SHP77 (cell line): ENCODE results near the gene ARHGAP22.

Source experiments
- DNase-seq, 2 experiments: peaks; one replicate each; lab custom pipeline; 2025; lab: John Stamatoyannopoulos, UW

Gene ARHGAP22

GRCh38 chr10:48533540-48533939 lies 71.3 kb downstream of the ARHGAP22 start:
- DNase-seq, result no peak

GRCh38 chr10:48531486-48531885 lies 73.4 kb downstream of the ARHGAP22 start:
- DNase-seq, result no peak

- no peak for DNase-seq
Measured at GRCh38 chr10:48529331-48529730, 75.5 kb downstream of the ARHGAP22 start.

- no peak for DNase-seq
Measured at GRCh38 chr10:48527756-48528155, 77.1 kb downstream of the ARHGAP22 start.

- DNase-seq, result no peak
Measured at GRCh38 chr10:48526846-48527505, 77.9 kb downstream of the ARHGAP22 start.

- no peak for DNase-seq
Measured at GRCh38 chr10:48526011-48526821, 78.7 kb downstream of the ARHGAP22 start.

GRCh38 chr10:48525113-48525512 lies 79.8 kb downstream of the ARHGAP22 start:
- DNase-seq, result no peak

GRCh38 chr10:48523820-48524758 lies 80.8 kb downstream of the ARHGAP22 start:
- DNase-seq, result no peak

- no peak for DNase-seq
Measured at GRCh38 chr10:48523212-48523819, 81.6 kb downstream of the ARHGAP22 start.

- DNase-seq, result no peak
Measured at GRCh38 chr10:48522011-48522765, 82.7 kb downstream of the ARHGAP22 start.

GRCh38 chr10:48520594-48520993 lies 84.3 kb downstream of the ARHGAP22 start:
- no peak for DNase-seq

- no peak for DNase-seq
Measured at GRCh38 chr10:48520184-48520506, 84.7 kb downstream of the ARHGAP22 start.

- no peak for DNase-seq
Measured at GRCh38 chr10:48519481-48520183, 85.2 kb downstream of the ARHGAP22 start.

- DNase-seq, result no peak
Measured at GRCh38 chr10:48518986-48519385, 85.9 kb downstream of the ARHGAP22 start.

- DNase-seq, result no peak
Measured at GRCh38 chr10:48517911-48518811, 86.7 kb downstream of the ARHGAP22 start.

GRCh38 chr10:48517482-48517881 lies 87.4 kb downstream of the ARHGAP22 start:
- DNase-seq, result no peak

GRCh38 chr10:48516911-48517310 lies 88.0 kb downstream of the ARHGAP22 start:
- no peak for DNase-seq

GRCh38 chr10:48514916-48515315 lies 90.0 kb downstream of the ARHGAP22 start:
- no peak for DNase-seq

GRCh38 chr10:48514255-48514654 lies 90.6 kb downstream of the ARHGAP22 start:
- no peak for DNase-seq

GRCh38 chr10:48512861-48513260 lies 92.0 kb downstream of the ARHGAP22 start:
- DNase-seq, result no peak
